Fibroblast of skin of back (primary cell): ENCODE measurements around the gene CIAO2B.
A peak's percentile ranks its signal among the peaks of the same experiment; 100 is the strongest.
"Not testable (repeated sequence)": the region's sequence is repeated elsewhere in the genome, so short reads cannot be mapped to it uniquely, and the experiment has no call there.

ENCODE experiments used
- DNase-seq: peaks from one replicate; pipeline ENCODE4 v3.0.0-alpha.2; 2013

The CIAO2B gene

GRCh38 chr16:66955363-66956153, 21.4 kb upstream of the CIAO2B start:
- not testable (repeated sequence) for DNase-seq

GRCh38 chr16:66954097-66954659, 20.0 kb upstream of the CIAO2B start:
- DNase-seq = peak; percentile 67

GRCh38 chr16:66953462-66954096, 19.4 kb upstream of the CIAO2B start:
- no peak for DNase-seq

GRCh38 chr16:66952430-66953110, 18.4 kb upstream of the CIAO2B start:
- DNase-seq = no peak

GRCh38 chr16:66950971-66951790, 17.0 kb upstream of the CIAO2B start:
- no peak for DNase-seq

GRCh38 chr16:66950437-66950836, 16.2 kb upstream of the CIAO2B start:
- no peak for DNase-seq

GRCh38 chr16:66949472-66949871, 15.3 kb upstream of the CIAO2B start:
- DNase-seq = no peak

GRCh38 chr16:66948837-66949225, 14.6 kb upstream of the CIAO2B start:
- DNase-seq = no peak

GRCh38 chr16:66948134-66948836, 14.1 kb upstream of the CIAO2B start:
- no peak for DNase-seq

- DNase-seq = peak; percentile 79
Measured at GRCh38 chr16:66947302-66948065, 13.3 kb upstream of the CIAO2B start.

- no peak for DNase-seq
Measured at GRCh38 chr16:66946974-66947301, 12.7 kb upstream of the CIAO2B start.

GRCh38 chr16:66946541-66946940, 12.3 kb upstream of the CIAO2B start:
- no peak for DNase-seq

- DNase-seq = no peak
Measured at GRCh38 chr16:66945939-66946338, 11.7 kb upstream of the CIAO2B start.

GRCh38 chr16:66944971-66945370, 10.8 kb upstream of the CIAO2B start:
- not testable (repeated sequence) for DNase-seq

- DNase-seq = no peak
Measured at GRCh38 chr16:66944054-66944441, 9.8 kb upstream of the CIAO2B start.

GRCh38 chr16:66943426-66944053, 9.3 kb upstream of the CIAO2B start:
- DNase-seq = no peak

GRCh38 chr16:66942981-66943380, 8.8 kb upstream of the CIAO2B start:
- no peak for DNase-seq

- no peak for DNase-seq
Measured at GRCh38 chr16:66940236-66940635, 6.0 kb upstream of the CIAO2B start.

- no peak for DNase-seq
Measured at GRCh38 chr16:66939366-66939765, 5.2 kb upstream of the CIAO2B start.

- no peak for DNase-seq
Measured at GRCh38 chr16:66937725-66938337, 3.6 kb upstream of the CIAO2B start.
